DMS79 treated with DMSO at 0.1 percent for 48 hours (cell line): Measurements from ENCODE around the gene CMSS1.
A peak's percentile ranks its signal among the peaks of the same experiment; 100 is the strongest.
"Not testable (repeated sequence)": the region's sequence is repeated elsewhere in the genome, so short reads cannot be mapped to it uniquely, and the experiment has no call there.

ENCODE experiments used
- DNase-seq: peaks from one replicate; lab custom pipeline; 2025; lab: John Stamatoyannopoulos, UW

The CMSS1 gene

DNA sequence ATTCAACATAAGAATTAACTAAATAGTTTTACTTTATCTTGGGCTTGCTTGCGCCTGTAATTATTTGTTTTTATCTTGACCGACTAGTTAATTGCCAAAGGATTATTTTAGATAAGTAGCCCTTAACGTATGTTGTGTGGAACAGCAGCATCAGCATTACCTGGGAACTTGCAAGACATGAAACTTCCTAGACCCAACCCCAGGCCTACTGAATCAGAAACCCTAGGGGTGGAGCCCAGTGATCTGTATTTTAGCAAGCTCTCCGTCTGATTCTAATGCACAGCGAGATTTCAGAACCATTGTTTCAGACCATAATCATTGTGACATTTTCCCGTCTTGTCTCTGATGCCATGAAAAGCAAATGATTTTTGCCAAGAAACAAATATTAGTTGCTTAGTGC lies 265.5 kb downstream of the CMSS1 start:
- no peak for DNase-seq

DNA sequence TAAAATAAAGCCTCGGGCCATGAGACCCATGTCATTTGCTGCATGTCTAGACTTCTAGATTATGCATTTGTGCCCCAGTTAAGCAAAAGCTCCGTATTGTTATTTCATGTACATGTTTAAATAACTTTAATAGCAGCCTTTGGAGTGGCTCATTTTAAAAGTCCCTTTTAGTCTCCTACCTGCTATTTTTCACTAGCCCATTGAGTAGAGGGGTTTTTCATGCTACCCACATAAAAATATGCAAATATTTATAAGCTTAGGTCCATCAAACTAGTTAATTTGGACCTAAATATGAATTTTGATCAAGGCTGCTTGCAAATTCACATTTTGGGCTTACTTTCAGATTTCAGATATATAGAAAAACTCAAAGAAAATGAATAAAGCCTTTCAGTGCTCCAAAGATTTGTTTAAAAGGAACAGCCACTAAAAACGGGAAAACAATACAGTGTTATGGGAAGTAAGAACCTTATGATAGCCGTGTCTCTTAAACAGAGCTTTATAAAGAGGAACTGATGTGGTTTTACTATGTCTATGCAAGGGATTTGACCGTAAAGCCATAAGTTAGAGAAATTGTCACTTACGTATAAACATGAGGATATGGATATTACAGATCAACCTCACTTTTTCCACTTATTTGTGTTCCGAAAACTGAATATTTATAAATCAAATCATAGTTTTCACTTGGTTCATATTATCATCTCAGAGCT lies 266.6 kb downstream of the CMSS1 start:
- DNase-seq = no peak

DNA sequence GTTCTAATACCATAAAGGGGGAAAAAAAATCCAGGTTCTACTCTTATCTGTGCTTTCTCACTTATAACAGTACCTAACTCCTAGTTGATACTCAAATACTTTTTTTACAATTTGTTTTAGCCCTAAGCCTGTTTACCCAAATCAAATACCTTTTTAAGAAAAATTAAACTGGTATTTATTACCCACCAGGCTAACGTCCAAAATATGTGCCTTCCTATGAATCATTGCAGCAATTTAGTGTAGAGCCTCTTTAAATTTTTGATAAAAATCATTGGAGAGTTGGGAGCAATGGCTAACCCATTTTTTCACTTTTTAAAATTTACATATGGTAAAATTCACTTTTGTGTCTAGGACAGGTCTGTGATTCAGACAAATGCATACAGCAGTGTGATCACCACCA lies 268.7 kb downstream of the CMSS1 start:
- DNase-seq = no peak

DNA sequence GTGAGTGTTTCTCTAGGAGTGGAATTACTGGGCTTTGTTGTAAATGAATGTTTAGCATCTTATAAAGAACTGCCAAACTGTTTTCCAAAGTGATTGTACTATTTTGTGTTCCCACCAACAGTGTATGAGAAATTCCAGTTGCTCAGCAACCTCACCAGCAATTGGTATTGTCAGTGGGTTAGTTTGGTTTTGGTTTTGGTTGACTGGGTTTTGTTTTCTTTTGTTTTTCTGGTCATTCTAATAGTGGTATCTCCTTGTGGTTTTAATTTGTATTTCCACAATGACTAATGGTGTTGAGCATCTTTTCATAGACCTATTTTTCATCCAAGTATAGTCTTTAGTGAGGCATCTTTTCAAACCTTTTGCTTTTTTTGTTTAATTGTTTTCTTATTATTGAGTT lies 269.5 kb downstream of the CMSS1 start:
- DNase-seq = no peak

DNA sequence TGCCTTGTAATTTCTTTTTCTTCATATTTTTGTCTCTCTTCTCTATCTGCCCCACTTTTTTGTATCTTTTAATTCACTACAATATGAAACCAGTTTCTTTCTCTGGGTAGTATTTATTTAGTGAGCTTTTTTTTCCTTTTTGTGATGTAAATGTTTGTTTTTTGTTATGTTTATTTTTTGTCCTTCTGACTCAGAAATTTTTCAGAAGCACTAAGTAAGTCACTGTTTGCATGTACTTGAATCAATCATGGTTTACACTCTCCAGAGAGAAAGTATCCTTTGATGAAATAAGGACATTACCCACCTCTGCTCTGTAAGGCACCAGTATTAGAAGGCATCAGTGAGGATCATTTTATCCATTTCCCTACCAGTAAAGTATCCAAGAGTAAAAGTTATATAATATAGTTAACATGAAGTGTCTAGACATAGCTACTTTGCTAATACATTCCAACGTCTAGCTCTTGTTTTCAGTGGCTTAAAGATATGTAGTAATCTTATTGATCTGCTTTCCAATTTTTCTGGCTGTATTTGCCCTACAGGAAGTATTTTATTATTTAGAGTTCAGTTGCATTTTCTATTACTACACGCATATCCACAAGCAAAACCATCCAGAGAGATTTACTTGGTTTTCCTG lies 271.2 kb downstream of the CMSS1 start:
- DNase-seq = no peak

DNA sequence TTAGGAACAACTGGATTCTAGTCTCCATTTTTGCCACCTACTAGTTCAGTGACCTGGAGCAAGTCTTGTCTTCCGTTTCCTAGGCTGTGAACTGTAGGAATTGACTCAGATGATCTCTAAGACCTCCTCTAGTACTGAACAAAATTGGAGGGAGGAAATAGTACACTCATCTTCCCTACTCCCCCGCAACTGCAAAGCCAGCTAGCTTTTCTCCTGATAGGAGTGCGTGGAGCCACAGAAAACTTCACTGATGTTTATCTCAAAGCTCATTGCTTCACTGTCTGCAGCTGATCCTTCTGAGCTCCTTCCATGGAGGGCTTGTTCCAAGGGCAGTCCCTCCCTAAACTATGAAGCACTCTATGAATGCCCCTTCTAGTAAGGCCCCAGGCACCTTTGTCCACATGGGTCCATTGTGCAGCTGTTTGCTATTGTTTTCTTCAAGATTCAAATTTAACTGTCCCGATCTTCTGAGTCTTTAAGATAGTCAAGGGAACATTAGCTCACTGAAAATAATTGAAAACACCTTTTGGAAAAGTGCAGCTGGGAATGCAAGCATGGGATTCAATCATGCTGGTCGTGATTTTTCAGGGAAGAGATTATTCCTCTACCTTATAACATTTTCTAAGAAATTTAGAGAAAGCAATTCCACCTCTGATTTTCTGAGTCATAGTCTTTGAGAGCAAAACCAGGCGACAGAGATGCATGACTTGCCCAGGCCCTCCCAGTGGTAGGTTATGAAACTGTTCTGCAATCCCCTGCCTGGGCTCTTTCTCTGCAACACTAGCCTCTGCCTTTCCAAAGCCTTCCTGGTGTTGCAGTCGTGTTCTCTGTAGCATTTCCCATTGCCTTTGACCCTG lies 272.4 kb downstream of the CMSS1 start:
- DNase-seq = no peak

DNA sequence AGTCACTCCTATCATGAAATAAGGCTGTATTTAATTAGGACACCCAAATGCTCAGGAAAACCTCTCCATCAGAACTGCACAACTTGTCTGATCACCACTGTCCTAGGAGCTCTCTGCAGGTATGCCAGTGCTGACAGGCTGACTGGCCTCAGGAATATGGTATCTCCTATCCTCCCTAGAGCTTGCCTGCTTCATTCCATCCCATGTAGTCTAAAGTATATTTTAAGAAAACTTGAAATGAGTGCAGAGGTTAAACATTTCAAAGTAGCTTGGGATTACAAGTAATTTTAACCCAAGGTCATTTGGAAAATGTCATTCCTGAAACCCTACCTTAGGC lies 273.0 kb downstream of the CMSS1 start:
- DNase-seq = no peak

DNA sequence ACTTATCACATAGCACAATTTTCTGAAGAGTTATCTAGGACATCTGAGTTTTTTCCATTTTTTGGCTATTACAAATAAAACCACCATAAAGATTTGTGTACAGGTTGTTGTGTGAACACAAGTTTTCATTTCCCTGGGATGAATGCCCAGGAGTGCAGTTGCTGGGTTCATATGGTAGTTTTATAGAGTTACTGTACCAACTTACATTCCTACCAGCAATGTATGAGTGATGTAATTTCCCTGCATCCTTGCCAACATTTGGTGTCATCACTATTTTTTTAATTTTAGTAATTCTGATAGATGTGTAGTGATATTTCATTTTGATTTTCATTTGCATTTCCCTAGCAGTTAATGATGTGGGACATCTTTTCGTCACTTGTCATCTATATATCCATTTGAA lies 276.2 kb downstream of the CMSS1 start:
- no peak for DNase-seq

DNA sequence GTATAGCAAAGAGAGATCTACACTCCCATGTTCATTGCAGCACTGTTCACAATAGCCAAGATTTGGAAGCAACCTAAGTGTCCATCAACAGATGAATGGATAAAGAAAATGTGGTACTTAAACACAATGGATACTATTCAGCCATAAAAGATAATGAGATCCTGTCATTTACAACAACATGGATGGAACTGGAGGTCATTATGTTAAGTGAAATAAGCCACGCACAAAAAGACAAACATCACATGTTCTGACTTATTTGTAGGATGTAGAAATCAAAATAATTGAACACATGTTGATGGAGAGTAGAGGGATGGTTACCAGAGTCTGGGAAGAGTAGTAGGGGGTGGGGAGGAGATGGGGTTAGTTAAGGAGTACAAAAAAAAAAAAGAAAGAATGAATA lies 278.6 kb downstream of the CMSS1 start:
- not testable (repeated sequence) for DNase-seq

DNA sequence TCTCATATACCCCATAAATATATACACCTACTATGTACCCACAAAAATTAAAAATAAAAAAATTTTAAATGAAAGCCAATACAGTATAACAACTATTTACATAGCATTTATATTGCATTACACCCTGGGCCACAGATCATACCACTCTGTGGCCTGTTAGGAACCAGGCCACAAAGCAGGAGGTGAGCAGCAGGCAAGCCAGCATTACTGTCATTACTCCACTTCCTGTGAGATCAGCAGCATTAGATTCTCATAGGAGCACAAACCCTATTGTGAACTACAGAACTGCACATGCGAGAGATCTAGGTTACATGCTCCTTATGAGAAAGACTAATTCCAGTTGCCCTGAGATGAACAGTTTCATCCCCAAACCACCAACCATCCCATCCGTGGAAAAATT lies 279.2 kb downstream of the CMSS1 start:
- DNase-seq = no peak

DNA sequence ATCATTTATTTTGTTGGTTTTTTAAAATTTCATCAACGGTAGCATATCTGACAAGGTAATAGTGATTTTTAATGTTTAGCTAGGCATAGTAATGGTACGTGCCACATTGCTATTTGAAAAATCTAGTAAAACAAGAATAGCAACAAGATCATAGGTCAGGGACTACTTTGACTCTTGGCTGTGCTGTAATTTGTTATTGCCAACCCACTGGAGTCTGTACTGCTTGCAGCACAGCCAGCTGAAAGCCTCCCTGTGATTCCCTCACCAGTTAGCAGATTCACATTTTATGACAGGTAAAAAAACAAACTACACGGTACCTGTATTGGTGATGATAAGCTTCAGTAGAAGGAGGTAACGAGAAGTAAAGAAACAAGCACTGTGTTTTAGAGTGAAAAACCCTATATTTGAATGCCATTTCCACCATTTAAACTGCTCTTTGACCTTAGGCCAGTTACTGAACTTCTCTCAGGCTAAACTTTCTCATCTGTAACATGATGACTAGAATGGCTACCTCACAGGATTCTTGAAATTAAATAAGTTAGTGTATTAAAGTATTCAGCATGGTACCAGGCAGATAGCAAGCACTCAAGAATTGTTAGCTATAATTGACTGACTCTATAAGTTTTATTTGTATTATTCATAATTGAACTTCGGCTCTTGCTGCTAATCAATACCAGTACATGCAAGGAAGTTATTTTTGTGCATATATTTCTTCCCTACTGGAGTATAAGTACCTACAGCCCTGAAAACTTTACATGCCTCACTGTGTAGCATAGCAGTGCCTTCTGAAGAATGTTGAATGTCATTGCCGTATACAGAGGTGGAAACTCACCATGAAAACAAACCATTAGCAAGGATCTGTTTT lies 280.5 kb downstream of the CMSS1 start:
- DNase-seq = no peak

DNA sequence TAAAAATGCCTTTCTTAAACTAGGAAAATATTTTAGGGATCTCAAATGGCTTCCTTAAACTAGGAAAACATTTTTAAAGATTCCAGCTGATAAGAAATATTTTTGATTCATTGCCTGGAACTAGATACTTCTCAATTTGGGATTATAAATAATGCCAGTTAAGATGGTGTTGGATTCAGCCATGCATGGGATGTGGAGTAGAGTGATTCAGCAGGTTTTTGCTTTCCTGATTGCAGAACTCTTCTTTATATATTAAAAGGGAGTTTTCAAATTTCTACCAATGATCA lies 281.1 kb downstream of the CMSS1 start:
- DNase-seq = peak; percentile 13

DNA sequence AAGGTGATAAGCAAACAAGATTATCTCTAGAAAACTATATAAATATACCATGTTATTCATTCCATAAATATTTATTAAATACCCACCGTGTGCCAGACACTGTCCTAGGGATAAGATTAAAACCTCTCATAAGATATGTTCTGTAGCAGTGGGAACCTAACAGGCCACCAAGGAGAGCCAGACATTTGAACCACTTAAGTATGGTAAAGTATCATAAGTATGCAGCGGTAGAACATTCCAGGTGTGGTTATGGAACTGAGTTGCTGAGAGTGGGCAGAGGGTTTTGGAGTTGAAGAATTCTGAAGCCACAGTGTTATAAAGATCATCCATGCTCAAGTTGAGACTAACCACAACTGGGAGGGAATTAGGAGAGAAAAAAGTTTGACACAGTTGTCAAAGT lies 282.0 kb downstream of the CMSS1 start:
- DNase-seq = no peak

DNA sequence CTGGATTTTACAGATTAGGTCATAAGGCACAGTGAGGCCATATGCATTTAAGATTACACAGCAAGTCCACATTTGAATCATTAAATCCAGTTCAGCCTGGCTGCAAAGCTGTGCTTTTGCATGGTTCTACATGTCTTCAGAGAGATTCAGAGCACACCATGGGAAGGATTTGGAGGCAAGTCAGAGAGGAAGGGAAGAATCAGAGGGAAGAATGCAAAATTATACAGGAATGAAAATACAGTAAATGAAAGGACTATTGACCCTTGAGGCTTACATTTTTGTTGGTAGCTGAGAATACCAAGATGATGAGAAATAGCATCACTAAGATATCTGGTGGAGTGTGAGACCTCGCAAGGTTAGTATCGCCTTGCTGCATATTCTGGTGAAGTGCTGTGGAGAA lies 282.8 kb downstream of the CMSS1 start:
- DNase-seq = no peak

DNA sequence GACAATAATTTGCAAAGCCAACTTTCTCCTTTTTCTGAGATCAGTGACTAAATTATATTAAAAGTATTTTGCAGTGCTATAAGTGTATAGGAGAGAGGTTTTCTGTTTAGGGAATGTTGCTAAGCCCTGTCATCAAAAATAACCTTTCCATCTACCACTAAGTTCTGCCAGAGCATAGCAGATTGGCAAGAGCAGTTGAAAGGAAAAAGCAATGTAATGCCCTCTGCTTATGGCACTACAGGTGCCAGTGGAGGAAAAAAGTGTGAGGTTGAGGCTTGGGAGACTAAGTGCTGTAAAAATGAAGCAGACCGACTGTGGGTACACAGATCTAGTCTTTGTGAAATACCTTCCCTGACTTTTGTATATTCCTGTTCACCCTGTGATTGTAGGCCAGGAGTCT lies 285.1 kb downstream of the CMSS1 start:
- DNase-seq = no peak

DNA sequence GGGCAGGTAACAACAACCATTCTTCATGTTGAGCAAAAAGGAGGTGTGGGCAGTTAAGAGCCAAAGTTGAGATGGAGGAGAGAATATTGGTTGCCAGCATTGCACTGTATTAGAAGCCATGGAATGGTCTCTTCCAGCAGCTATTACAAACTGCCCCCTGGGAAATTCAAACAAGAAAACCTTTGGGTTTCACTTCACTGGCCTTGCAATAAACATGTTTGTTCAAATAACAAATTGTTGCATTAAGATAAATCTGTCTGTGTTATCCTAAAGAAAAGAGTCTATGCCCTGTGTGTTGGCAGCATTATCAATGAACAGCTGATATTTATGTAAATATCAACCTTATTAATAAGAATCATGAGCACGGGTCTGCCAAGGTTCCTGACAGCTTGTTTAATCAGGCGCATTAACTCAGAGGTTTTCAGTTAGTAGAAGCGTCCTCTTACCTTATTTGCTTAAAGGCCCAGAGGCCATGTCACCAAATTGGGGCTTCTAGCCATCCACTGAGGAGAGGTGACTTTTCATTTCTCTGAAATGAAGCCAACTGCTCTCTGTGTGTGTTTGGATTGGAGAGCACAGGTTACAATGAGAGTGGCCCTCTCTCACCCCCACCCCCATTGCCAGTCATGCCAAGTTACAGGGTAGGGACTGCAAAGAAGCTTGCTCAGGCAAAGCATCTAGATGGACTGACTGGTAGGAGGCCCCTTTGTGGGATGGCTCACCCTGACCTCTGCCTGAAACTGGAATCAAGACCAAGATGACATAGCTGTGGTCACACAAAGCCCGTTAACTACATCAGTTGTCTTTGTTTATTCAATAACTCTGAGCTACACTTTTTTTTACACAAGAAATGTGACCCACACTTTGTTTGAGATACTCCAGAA lies 286.1 kb downstream of the CMSS1 start:
- DNase-seq = peak; percentile 65

DNA sequence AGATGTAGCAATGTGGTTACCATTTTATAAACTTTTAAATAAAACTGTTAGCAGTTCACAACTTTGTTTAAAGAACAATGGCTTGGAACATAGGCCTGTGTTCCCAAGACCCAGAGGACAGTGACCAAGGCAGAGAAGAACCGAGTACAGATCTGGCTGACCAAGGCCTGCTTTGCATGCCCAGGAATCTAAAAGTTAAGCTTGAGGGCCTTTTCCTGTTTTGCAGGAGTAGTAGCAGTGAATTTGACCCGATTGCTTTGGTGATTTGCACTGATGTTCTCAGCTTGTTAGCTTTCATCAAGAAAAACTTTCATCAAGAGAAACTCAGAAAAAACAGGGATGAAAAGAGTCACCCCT lies 286.8 kb downstream of the CMSS1 start:
- DNase-seq = no peak

DNA sequence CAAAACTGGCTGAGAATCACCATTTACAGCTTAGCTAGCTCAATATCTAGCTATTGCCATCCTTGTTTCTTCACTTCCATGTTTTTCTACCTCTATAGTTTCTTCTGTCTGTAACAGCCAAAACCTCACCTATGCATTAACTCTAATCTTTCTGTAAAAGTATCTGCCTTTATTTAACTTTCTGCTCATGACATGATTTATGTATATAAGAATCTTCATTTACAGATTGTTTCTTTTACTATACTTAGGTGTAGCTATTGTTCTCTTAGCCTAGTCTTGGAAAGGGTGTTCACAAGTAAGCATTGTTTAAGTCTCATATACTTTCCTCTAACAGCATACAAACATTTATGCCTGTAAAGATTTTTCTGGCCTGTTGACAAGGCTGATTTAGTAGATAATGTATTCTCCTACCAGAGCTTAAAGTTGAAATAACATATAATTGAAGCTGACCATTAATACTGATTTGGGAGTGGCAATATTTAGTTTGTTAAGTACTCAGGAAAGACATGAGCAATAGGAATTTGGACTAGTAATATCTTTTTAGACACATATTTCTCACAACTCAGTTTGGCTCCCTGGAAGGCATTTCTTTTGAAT lies 287.3 kb downstream of the CMSS1 start:
- no peak for DNase-seq

DNA sequence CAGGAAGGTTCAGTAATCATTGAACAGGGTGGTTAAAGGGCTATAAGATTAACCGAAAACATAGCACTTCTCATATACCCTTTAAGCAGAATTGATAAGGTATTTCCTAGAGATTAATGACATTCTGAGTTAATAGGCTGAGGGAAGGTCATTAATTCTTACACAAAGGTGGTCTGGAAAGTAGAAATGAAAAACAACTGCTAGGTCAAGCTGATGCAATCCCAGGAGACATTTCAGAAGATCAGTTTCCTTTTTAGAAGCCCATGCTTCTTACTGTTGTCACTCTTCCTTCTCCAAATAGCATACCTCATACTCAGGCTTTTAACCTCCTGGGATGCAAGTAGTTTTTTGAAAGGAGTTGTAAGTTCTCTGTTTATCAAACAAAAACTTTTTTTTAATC lies 287.8 kb downstream of the CMSS1 start:
- DNase-seq = no peak

DNA sequence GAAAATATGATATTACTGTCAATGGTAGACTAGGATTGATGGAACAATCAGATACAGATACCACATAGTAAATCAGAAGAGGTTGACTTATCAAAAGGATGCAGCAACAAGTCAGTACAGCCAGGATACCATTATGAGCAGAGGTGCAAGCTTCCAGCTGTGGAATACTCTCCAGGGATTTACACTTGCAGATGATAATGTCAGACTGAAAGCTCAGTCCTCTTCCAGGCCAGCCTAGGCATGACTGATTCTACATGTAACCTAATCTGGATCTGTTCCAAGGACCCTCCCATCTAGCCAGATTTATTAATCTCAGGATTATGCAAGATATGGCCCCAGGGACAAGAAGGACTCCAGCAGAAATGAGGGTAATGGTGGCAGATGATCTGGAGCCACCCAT lies 288.4 kb downstream of the CMSS1 start:
- peak; percentile 26 for DNase-seq

DNA sequence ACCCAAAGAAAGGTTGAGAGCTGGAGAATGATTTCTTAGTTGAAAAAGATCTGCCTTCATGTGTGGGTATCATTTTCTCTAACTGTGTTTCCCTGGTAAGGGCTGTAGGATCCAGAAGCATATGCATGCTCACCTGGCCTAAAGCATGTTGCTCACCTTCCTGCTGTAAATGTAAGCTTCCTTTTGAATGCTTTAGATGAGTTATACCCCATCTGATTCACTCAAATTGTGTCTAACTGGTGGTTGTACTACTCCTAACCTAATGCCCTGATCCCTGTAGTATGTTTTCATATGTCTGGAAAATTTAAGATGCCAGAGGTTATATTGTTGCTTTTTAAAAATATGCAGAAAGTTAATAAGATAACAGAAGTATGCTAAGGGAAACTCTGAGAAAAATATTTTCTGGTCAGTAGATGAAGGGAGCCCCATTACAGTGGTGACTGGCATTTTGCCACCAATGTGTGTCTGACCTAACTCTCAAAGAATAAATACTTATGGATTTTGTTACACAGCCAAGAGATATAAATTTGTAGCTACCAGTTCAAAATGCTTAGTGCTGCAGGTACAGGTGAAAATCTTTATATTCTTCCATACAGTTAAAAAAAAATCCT lies 289.0 kb downstream of the CMSS1 start:
- DNase-seq = peak; percentile 46
